NCI-H345 (cell line): Measurements from ENCODE around the gene IRS1.

ENCODE experiments used
- DNase-seq: peaks from one replicate; lab custom pipeline; 2025; lab: John Stamatoyannopoulos, UW

The IRS1 gene

GRCh38 chr2:226755631-226756030 is 44.0 kb downstream of the IRS1 start:
- DNase-seq: no peak

GRCh38 chr2:226754821-226755604 is 44.6 kb downstream of the IRS1 start:
- DNase-seq: no peak

GRCh38 chr2:226752887-226753286 is 46.7 kb downstream of the IRS1 start:
- no peak for DNase-seq

GRCh38 chr2:226747288-226747687 is 52.3 kb downstream of the IRS1 start:
- DNase-seq: no peak

- DNase-seq: no peak
These were observed 53.3 kb downstream of the IRS1 start for GRCh38 chr2:226746196-226746800.

- no peak for DNase-seq
These were observed 55.7 kb downstream of the IRS1 start for GRCh38 chr2:226743915-226744314.

- no peak for DNase-seq
These were observed 57.3 kb downstream of the IRS1 start for GRCh38 chr2:226742347-226742746.

GRCh38 chr2:226740039-226740648 is 59.5 kb downstream of the IRS1 start:
- no peak for DNase-seq

- DNase-seq: no peak
These were observed 60.0 kb downstream of the IRS1 start for GRCh38 chr2:226739545-226740030.

GRCh38 chr2:226738821-226739544 is 60.6 kb downstream of the IRS1 start:
- DNase-seq: no peak

- no peak for DNase-seq
These were observed 61.3 kb downstream of the IRS1 start for GRCh38 chr2:226738191-226738820.

- no peak for DNase-seq
These were observed 63.2 kb downstream of the IRS1 start for GRCh38 chr2:226736382-226736781.

- DNase-seq: no peak
These were observed 65.6 kb downstream of the IRS1 start for GRCh38 chr2:226733927-226734564.

- DNase-seq: no peak
These were observed 66.3 kb downstream of the IRS1 start for GRCh38 chr2:226733189-226733858.

GRCh38 chr2:226732478-226733188 is 67.0 kb downstream of the IRS1 start:
- no peak for DNase-seq

GRCh38 chr2:226730481-226730880 is 69.1 kb downstream of the IRS1 start:
- DNase-seq: no peak

- DNase-seq: no peak
These were observed 70.6 kb downstream of the IRS1 start for GRCh38 chr2:226728996-226729395.

GRCh38 chr2:226727251-226727650 is 72.4 kb downstream of the IRS1 start:
- DNase-seq: no peak

- no peak for DNase-seq
These were observed 73.1 kb downstream of the IRS1 start for GRCh38 chr2:226726546-226726945.
